ENCODE results near the gene GPD2.
"Not testable (repeated sequence)": the region's sequence is repeated elsewhere in the genome, so short reads cannot be mapped to it uniquely, and the experiment has no call there.

The GPD2 gene

DNA sequence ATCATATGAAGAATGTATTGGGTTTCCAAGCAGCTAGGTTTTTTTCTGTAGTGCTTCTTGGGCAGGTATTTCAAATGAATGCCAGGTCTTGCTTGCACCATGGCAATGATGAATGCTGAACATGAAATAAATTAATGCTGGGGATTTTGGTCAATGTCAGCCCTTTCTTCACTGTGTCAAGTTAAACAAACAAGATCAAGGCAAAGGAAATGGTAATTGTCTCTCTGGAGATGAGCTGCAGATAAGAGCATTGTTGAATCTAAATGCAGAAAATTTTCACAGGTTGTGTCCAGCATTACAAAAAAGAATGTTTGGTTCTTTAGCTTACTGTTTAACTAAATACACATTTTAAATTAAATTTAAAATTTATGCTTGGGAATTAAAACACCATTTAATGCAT is 144.3 kb downstream of the GPD2 start:
- DNase-seq (ENCODE audit: insufficient read length, low spot score) (no peak), FAIRE-seq (no peak)

DNA sequence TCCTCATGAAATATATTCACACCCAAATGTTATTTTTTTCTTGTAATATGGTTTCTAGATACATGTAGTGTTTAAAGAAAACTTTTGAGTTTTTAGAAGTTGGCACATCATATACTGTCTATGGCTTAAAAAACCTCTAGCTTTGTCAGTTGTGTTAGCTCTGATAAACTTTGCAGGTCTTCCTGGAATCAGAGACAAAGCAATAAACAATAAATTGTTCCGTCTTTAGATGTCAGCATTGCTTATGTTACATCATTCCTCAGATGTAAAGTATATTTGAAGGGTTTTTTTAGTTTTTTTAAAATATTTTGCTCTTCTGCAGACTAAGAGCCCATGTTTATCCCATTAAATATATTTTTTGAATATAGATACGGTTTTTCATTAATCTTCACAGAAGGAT is 145.1 kb downstream of the GPD2 start:
- FAIRE-seq, result no peak

DNA sequence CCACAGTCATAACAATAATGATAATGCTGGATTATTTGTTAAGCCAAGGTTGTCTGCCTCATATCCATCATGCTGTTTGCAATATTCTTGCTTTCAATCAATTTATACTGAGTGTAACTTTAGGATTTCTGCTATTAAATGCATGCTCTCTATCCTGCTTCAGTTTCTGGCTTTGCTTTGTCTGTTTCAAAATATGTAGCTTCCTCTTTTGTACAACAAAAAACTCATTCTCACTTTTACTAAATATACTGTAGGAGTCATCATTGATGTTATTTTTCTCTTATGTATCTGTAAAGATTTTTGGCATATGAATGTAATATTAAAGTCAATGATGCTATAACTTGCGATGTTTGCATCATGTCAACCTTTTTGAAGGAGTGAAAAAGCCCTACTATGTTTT is 149.3 kb downstream of the GPD2 start:
- no peak for FAIRE-seq
- DNase-seq (ENCODE audit: insufficient read length, low spot score), result no peak

More for the DNA sequence above, 145.1 kb downstream of the GPD2 start:
- no peak for DNase-seq (ENCODE audit: insufficient read length, low spot score)

DNA sequence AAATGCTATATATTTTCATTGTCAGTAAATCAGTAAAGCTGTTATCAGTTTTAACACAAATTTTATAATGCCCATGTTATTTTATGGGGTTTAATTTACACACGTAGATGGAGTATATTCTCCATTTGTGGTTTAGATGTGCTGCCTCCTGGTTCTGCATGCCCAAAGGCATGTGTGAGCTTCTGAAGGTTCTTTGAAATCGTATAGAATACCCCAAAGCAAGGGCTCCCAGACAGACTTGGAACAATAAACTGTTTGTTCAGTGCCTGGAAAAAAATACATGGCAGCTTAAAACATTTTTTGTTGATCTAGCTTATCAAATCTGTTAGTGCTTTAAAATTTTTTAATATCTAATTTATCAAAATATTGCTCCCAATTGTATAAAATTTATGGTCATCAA is 150.4 kb downstream of the GPD2 start:
- no peak for FAIRE-seq

DNA sequence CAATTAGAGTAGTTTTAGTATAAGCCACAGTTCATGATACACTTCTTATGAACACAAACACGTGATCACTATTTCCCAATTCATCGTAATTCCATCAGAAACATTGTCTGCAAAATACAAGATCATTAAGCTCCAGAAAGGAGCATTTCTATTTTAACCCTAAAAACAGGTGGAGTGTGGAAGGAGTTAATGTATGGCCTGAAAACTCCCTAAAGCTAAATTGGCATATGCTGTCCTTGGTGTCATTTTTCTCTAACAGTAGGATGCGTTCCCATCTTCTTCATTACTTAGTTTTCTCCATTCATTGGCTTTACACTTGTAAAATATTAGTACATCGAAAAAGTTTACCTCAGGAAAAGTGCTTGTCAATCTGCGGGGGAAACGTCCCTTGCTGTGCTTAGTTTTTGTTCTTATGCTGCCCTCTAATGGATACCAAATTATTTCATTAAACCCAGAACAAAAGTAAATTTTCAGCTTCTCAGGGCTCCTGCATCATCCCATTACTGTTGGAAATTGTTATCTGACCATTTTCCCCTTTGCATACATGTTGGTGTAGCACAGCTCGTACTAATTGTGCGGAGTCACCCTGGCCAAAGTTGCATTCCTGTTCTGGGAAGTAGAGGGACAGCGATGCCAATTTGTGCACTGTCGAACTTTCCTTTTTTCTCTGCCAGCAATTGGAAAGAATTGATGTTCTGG is 153.4 kb downstream of the GPD2 start:
- FAIRE-seq, result no peak

More for the DNA sequence above, 150.4 kb downstream of the GPD2 start:
- DNase-seq (ENCODE audit: insufficient read length, low spot score), result no peak

DNA sequence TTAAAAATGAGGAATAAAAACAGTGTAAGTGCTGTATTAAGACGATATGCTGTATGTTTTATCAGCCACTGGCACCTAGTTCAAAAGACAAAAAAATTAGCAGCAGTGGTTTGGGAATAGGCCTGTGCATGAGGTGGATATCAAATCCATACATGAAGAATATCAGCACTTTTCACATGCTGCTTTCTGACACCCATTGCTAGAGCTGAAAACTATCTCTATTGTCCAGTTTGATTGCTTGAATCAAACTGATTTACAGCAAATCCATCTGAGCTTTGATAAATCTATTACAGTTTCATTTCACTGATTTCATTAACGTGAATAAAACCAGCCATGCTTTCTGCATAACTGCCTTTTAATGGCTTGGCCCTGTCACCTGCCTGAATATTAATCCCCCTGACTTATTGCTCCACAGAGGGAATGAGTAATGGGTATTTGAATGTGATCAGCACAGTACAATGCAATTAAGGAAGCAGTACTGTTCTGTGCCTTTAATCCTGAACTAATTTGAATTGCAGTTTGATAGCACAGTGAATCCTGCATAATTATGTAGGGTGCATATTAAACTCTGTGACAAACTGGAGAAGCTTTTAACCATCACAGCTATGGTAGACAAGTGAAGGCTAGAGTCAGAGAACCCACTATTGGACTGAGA is 154.0 kb downstream of the GPD2 start:
- DNase-seq (ENCODE audit: insufficient read length, low spot score) (no peak), FAIRE-seq (no peak)

More for the DNA sequence above, 153.4 kb downstream of the GPD2 start:
- DNase-seq (ENCODE audit: insufficient read length, low spot score), result peak; percentile 11

DNA sequence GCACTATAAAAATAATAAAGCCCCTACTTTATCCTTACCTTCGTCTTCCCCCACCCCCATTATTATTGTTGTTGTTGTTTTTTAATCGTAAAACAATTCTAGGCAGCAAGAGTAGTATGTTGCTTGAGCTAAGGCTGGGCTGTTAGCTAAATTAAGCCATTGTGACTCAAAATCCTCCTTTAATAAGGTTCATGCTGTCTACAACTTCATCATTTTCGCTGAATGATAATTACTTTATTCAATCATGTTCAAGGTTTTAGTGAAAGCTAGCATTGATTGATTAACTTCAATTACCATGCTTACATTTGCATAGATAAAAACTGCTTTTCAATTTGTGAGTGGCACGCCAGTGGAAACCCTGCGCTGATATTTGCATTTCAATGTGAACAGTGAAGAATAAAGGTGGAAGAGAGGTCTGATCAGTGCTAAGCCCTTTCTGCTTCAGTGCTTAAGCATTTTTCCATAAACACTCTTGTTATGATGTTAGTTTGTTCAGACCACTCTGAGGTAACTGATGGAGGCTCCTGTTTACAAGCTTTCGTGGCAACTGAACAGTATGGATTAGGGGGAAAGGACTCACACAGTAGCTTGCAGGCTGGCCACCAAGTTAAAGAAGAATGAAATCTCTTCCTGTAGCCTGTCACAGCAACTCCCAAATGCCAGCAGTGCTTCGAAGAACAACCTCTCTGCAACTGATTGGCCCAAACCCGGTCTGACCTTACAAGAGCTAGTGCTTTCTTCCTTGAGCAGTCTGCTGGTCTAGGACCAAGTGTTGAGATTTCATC is 156.8 kb downstream of the GPD2 start:
- FAIRE-seq (no peak), DNase-seq (ENCODE audit: insufficient read length, low spot score) (no peak)

DNA sequence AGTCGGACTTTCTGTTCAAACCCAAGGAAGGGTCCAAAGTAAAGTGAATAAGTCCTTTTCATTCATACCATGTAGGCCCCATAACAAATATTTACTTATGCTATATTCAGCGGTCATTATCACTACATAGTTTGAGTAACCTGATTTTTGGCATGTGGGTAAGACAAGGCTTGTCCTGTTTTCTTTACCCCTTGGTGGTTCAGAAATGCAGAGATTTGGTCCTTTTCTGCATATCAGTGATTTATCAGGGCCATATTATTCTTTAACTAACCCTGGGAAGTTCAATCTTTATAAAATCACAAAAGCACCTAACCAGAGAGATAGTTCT is 157.4 kb downstream of the GPD2 start:
- FAIRE-seq, result no peak

DNA sequence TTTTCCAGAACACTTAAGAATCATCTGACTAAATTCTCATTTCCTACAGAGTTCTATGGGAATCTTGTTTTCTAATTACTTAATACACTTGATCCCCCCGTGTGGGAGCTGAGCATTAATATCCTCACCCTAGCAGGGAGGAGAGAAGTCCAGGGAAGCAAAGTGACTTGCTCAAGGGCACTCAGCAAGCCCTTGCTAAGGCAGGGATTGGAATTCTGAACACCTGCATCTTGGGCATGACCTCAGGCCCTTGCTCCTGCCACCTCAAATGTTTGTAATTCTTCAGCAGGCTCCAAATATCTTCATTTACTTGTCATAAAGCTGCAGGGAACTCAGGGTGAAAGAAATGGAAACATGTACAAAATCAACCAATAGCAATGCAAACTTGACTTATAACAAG is 162.4 kb downstream of the GPD2 start:
- FAIRE-seq (no peak), DNase-seq (ENCODE audit: insufficient read length, low spot score) (no peak)

More for the DNA sequence above, 157.4 kb downstream of the GPD2 start:
- no peak for DNase-seq (ENCODE audit: insufficient read length, low spot score)

DNA sequence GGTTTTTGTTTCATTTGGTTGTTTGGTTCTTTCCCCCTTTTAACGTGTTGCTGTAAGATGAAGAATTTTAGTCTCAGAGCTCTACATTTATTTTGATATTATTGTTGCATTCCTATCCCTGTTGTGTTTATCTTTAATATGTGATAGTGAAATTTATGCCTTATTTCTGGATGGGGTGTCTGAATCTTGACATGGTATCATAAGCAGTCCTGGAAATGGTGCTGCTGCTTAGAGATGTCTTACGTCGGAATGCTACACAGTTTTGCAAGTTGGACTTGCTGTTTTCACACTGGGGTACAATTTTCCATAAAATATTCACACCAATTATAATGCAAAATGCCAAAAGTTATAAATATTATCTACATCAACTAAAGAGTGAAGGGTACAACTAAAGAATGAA is 164.0 kb downstream of the GPD2 start:
- DNase-seq (ENCODE audit: insufficient read length, low spot score) (no peak), FAIRE-seq (no peak)

DNA sequence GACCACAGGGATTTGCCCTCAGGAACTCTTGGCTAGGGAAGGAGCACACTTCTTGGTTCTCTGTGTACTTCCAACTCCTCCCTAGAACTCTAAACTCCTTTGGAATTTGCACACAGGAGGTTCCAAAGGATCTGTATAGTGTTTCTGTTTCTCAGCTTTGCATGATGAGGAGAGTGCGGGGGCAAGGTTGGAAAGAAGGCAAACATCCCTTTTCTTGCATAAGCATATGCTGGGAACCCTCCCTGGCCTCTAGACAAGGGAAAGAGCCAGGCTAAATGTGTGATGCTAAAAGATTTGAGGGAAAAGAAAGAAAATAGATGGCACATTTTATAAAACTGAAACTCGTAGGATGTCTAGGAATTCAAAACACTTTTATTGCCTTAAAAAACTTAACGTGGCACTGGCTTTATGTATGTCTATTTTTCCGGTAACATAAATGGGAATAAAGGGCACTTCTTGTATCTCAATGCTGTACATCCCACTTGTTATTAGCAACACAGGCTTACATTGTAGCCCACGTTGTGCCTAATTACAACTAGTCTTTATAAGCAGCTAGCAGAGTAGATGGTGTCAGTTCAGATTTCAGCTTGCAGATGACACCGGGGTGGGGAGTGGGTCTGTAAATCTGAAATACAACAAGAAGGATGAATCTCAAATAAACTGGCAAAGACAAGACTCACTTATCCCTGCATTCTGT is 165.8 kb downstream of the GPD2 start:
- no peak for FAIRE-seq
- DNase-seq (ENCODE audit: insufficient read length, low spot score), result no peak

DNA sequence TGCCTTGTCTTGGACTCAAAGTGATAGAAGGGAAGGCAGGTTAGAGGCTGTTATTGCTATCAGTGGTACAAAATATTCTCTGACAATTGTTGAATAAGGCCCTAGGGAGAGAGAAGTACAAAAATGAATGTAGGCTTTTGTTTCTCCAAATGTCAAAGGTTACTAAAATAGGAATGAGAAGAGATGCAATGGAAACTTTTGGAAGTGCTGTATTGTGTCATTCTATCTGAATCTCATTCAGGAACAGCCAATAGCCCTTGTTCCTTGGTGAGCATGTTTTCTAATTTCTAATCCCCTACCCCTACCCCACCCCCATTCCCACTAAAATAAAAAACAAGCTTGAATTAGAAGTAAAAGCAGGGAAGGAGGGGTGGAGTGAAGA is 166.4 kb downstream of the GPD2 start:
- no peak for FAIRE-seq

DNA sequence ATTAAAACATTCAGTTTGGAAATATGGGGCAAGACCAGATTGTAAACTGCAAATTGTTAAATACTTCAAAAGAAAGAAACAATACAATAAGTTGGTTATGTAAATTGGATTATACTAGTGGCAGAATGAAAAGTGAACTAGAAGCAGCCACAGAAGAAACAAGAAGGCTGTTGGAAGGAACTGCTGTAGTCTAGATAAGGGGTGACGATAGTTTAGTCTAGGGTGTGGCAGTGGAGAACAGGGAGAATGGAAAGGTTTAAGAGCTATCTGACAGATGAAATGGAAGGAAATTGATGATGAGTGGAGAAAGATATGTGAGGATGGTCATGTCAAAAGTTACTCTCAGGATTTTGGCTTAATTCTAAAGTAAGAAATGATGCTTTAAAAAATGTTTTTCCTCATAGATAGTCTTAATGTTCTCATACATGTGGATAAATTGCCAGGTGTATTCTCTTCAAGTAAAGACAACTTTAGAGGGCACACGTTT is 179.7 kb downstream of the GPD2 start:
- DNase-seq (ENCODE audit: insufficient read length, low spot score) (no peak), FAIRE-seq (no peak)

More for the DNA sequence above, 166.4 kb downstream of the GPD2 start:
- DNase-seq (ENCODE audit: insufficient read length, low spot score), result no peak

DNA sequence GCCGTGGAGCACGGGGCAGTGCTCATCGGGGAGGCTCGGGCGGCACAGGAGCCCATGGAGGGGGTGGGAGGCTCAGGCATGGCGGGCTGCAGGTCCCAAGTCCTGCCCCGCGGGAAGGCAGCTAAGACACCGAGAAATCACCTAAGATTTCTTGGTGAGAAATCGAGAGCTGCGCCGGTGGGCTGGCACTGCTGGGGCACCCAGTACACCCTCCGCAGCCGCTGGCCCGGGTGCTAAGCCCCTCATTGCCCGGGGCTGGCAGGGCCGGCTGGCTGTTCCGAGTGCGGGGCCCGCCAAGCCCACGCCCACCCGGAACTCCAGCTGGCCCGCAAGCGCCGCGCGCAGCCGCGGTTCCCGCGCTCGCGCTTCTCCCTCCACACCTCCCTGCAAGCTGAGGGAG is 181.9 kb downstream of the GPD2 start:
- DNase-seq (ENCODE audit: insufficient read length, low spot score); FAIRE-seq: not testable (repeated sequence)

DNA sequence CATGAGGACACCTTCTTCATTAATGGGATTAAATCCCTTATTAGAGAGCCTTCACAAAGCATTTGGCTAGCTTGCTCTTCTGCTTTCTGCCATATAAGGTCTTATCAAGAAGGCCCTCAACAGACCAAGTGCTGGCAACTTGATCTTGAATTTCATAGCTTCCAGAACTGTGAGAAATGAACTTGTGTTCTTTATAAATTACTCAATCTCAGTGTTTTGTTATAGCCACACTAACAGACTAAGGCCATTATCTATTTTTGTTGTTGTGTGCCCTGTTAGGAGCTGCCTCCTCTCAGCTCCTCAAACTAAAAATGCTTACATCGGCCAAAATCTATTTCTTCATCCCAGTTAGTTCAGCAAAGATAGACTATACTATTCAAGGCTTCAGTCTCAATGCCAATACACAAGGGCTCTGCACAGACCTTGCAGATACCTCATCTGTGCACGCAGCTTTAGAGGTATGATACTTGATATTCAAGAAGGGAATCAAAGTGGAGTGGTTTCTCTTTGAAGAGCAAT is 182.9 kb downstream of the GPD2 start:
- FAIRE-seq (no peak), DNase-seq (ENCODE audit: insufficient read length, low spot score) (no peak)

DNA sequence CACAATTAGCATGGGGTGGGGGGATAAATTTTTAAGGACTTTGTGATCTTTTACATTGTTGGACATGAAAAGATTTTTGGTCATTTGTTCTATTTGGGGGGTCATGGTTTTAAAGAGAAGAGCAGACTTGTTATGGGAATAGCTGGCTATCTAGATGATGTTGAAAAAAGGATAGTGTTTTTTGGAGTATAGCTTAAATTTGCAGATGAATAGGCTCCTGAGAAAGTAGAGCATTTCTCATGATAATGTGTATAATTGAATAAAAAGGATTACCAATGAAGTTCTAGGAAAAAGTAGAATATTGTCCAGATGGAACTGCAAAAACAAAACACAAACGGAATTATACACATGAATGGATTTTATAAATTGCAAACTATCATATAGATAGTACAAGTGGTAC is 186.3 kb downstream of the GPD2 start:
- DNase-seq (ENCODE audit: insufficient read length, low spot score), result no peak
- no peak for FAIRE-seq

DNA sequence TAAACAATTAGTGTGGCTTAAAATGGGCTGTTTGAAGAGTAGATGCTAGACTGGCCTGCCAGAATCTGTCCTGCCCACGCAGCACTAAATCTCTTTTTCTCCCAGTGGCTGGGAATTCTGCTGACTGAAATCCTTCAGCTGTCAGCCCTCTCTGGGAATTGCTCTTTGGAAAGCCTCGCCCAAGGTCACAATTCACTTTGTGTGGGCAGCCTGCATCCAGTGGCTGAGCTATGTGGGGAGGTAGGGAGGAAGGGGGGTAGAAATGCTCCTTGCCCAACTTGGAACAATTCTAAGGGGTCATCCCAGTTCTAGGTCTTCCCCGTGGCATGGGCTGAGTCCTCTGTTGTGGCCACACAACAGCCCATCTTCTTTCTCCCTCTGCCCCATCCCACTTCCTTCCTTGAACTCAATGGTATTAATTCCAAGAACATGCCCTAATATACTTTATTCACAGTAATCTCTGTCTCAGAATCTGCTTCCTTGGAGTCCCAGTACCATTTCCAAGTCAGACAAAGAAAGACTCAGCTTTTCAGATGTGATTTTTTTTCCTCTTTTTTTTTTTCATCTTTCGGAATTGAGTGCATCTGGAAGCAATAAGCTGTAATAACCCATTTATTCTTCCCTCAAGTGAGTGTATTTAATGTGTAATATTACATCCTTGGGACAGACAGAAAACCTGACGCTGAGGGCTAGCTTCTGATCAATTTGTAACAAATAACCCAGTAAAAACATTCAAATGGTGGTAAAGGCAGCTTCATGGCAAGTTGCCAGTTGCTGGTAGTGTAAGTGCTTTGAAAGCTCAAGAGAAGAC is 189.4 kb downstream of the GPD2 start:
- FAIRE-seq (no peak), DNase-seq (ENCODE audit: insufficient read length, low spot score) (no peak)

DNA sequence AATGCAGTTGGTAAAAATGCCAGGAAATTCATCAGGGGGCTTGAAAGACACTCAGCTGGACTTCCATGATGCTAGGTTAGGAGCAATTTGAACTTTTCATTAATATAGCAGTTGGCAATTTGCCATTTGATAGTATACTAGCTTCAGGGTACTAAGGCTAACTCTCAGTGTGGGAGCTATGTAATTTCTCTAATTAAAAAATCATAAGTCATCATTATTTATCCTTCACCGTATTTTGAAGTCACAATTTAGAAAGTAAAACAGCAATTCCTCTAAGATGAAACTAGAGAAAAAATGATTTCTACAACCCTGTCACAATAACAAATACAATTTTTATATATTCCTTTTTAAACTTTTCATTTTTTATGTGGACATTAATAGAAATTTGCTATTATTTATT is 190.8 kb downstream of the GPD2 start:
- no peak for DNase-seq (ENCODE audit: insufficient read length, low spot score)
- FAIRE-seq, result no peak

DNA sequence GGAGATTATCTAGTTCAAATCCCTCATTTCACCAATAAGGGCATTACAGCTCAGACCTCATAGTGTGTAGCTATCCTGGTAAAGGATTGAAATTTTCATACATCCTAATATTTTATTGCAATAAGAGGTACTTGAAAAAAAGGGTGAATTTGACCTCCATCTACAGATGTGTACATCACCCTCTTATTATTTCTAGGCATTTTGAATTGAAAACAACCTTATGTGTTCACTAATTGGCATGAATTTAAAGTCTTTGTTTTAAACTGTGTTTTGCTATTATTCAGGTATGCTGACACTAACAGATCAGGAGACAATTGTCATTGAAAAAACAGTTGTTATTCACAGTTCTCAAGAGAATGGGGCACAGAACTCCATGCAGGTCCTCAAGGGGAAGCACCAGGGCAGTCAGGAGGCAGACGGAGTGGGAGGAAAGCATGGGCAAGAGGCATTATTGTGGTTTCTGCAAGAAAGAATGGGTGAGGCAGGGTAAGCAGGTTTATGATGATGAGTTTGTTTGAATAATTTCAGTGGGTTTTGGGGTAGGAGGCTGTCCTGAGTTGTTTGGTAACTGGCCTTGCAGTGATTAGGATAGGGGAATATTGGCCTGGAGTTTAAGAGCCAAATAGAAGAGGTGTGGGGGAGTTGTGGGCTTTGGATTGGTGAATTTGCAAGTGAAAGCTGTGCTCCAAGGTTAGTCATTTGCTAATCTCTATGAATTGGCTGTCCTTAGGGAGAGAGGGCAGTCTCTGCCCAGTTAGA is 194.6 kb downstream of the GPD2 start:
- no peak for FAIRE-seq

More for the DNA sequence above, 194.6 kb downstream of the GPD2 start:
- DNase-seq (ENCODE audit: insufficient read length, low spot score), result no peak
